GM21528 (cell line): ENCODE data around the gene ADGRF1.

ENCODE experiments used
- ATAC-seq: cut with Tn5 transposase; IDR thresholded peaks from one replicate; pipeline ENCODE4 v1.9.1; 2021; ENCODE audit warnings: mild to moderate bottlenecking, moderate library complexity; ENCODE audit not compliant: unreplicated experiment, low FRiP score

Gene ADGRF1

GRCh38 chr6:46989398-46989797, 52.7 kb downstream of the ADGRF1 start:
- ATAC-seq: no peak

- ATAC-seq: no peak
Measured at GRCh38 chr6:46985943-46986342, 56.2 kb downstream of the ADGRF1 start.

GRCh38 chr6:46983007-46983411, 59.1 kb downstream of the ADGRF1 start:
- ATAC-seq: no peak

GRCh38 chr6:46979206-46979605, 62.9 kb downstream of the ADGRF1 start:
- ATAC-seq: no peak

GRCh38 chr6:46974786-46975185, 67.3 kb downstream of the ADGRF1 start:
- no peak for ATAC-seq

- no peak for ATAC-seq
Measured at GRCh38 chr6:46973029-46973428, 69.1 kb downstream of the ADGRF1 start.

- ATAC-seq: no peak
Measured at GRCh38 chr6:46972531-46972930, 69.6 kb downstream of the ADGRF1 start.

DNA sequence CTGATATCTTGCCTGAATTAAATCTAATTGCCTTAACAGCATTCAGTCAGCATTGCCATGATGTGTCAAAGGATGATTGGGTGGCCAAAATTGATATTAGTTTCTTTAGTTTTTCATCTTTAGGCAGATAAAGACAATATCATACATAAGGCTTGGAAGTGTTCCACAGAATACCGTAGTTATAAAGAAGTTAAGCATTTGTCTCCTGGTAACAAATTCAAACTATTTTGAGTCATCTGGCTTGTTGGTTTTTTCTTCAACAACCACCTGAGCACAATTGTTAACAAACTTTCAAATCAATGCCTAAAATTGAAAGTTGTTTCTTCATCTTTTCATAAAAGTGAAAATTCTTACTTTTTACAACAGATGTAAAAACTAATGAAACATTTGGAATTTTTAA, 72.9 kb downstream of the ADGRF1 start:
- ATAC-seq: no peak

DNA sequence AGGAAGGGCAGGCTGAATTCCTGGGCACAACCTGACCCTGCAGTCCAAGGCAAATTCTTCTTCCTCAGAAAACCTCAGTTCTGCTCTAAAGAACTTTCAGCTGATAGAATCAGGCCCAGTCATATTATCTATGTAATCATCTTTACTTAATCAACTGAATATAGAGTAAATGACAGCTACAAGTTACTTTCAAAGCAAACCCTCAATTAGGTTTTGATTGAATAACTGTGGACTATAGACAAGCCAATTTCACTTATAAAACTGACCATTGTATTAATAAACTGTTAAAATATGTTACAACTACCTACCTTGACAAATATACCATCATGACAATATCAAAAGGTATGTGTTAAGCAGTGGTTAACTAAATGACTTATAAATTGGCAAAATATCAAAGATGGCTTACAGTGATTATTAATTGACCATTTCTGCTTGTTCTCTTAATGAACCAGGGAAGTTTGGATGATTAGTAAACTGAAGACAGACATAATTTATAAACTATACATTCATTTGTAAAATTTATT, 74.2 kb downstream of the ADGRF1 start:
- no peak for ATAC-seq

GRCh38 chr6:46964716-46965519, 77.2 kb downstream of the ADGRF1 start:
- no peak for ATAC-seq

DNA sequence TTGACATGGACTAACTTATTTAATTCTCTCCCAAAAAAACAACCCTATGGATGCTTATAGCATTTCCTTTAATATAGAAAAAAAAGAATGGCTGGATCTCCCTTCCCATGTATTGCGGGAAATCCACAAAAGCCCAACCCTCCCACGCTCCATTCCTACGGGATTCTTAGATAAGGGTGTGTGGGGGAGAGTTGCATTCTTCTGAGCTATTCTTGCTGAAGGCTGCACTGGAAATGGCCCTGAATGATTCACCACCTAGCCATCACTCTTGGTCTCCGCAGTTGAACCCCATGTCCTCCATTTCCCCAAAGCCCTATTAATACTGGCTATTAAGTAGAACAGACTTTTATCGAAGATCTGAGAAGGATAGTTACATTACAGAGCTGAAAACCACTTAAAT, 78.5 kb downstream of the ADGRF1 start:
- ATAC-seq: no peak

DNA sequence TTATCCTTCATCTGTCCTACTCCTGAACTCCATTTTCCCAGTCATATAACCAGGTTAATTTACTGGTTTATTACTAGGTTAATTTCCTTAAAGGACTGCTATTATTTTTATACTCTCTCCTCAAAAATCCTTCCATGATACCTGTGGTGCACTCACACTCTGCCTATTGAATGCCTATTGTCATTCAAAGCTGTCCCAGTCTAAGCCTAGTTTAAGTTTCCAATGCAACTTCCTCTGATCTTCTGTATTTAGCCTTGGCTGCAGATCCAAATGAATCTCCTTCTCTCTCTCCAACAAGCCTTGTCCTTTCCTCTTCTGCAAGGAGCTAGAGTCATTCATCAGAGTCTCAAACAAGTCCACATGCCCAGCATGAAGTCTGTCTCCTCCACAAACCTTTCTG, 79.1 kb downstream of the ADGRF1 start:
- ATAC-seq: no peak

DNA sequence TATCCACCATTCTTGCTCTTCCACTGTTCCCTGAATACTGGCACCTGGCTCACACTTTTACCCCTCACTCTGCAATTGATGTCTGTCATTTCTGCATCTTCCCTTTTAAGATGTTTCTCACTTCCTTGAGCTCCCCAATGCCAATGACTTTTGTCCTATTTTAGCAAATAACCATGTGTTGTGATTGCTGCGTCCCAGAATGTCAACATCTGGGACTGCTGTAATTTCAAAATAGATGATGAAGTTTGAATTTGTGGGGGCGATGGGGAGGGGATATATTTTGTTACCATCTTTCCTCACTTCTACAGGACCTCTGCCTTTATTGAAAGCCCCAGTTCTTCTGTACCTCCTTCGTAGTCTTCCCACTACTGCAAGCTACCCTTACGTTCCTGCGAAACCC, 80.4 kb downstream of the ADGRF1 start:
- no peak for ATAC-seq

- no peak for ATAC-seq
Measured at GRCh38 chr6:46961232-46961631, 80.9 kb downstream of the ADGRF1 start.

DNA sequence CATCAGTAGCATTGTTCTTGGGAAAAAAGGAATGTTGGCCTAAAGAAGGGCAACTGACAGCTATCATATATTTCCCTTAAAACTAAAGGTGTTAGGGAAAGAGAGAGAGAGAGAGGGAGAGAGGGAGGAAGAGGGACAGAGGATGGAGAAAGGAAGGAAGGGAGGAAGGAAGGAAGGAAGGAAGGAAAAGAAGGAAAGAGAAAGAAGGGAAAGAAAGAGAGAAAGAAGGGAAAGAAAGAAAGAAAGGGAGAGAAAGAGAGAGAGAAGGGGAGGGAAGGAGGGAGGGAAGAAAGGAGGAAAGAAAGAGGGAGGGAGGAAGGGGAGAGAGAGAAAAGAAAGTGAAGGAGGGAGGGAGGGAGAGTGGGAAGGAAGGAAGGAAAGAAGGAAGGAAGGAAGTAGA, 82.7 kb downstream of the ADGRF1 start:
- ATAC-seq: no peak

DNA sequence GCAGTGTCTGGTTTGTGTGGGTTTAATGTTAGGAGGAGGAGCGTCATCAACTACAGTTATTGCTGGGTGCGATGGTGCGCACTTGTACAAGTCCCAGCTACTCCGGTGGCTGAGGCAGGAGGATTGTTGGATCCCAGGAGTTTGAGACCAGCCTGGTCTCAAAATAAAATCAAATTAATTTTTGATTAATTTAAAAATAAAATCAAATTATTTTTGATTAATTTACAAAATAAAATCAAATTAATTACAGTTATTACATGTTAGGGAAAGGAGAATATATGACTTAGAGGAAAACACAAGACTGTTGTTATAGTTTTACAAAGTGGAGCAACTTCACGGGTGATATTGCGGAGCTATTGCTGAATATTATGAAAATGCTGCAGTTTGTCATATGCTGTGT, 85.7 kb downstream of the ADGRF1 start:
- ATAC-seq: no peak

- ATAC-seq: no peak
Measured at GRCh38 chr6:46954837-46955451, 87.2 kb downstream of the ADGRF1 start.

- ATAC-seq: no peak
Measured at GRCh38 chr6:46953921-46954320, 88.2 kb downstream of the ADGRF1 start.

- ATAC-seq: no peak
Measured at GRCh38 chr6:46949632-46950280, 92.4 kb downstream of the ADGRF1 start.

GRCh38 chr6:46948699-46949098, 93.4 kb downstream of the ADGRF1 start:
- ATAC-seq: no peak
